ENCODE data around the gene SEPTIN1. TPM values are rescaled to one million over a fixed set of nuclear protein-coding genes. Genes with fewer than 3 reads are reported as not detected.

SEPTIN1 gene
- total and polyA plus RNA-seq, 2 donors (not counting 1 experiment from before 2014, with no cell fraction given): 0.17 TPM; not detected in 1

- peaks cover 2% of the 10 kb centered on the region for H3K36me3 ChIP-seq (ENCODE audit: control insufficient read depth, insufficient read depth, low read length)
- no peaks in the 10 kb centered on the region for H4K20me1 ChIP-seq (ENCODE audit: control insufficient read depth, extremely low read depth, insufficient read depth, low read length)
- H3K27me3 ChIP-seq (ENCODE audit: control insufficient read depth, insufficient read depth, low read length): no peaks in the 10 kb centered on the region
- H3K79me2 ChIP-seq (ENCODE audit: control insufficient read depth, insufficient read depth, low read length): peaks cover 5% of the 10 kb centered on the region
- H2AFZ ChIP-seq (ENCODE audit: low read length): peak overlapping the region; percentile 46
- H3K4me2 ChIP-seq (ENCODE audit: extremely low read depth, insufficient read depth, low read length): peak overlapping the region; percentile 89
- H3K9ac ChIP-seq (ENCODE audit: insufficient read depth, low read length): peak overlapping the region; percentile 72
- no peak for DNase-seq (ENCODE audit: low read depth in 2 of 2)
- peaks cover 4% of the 10 kb centered on the region for H3K4me1 ChIP-seq (ENCODE audit: control insufficient read depth, extremely low read depth, insufficient read depth, low read length)
- peak overlapping the region; percentile 58 to 82 (median 67) for H3K4me3 ChIP-seq (replicated peaks in 1 of 4; ENCODE audit: control extremely low read depth in 1 of 4, insufficient read depth in 1 of 4, low read depth in 3 of 4, low read length in 4 of 4)
- no peak for TF ChIP-seq EZH2 (IDR thresholded peaks at IDR 0.05; ENCODE audit: low read length, missing control alignments)
- TF ChIP-seq CTCF (conservative IDR thresholded peaks at IDR 0.05 in 1 of 2, IDR thresholded peaks at IDR 0.05 in 1 of 2; ENCODE audit: low read depth in 1 of 2, low read length in 2 of 2): no peak
- no peaks in the 10 kb centered on the region for H3K9me3 ChIP-seq (ENCODE audit: control insufficient read depth, insufficient read depth, low read depth, low read length)
- H3K27ac ChIP-seq (ENCODE audit: insufficient read depth, low read length): peak overlapping the region; percentile 81
Measured at GRCh38 chr16:30407804-30408534, 25.6 kb upstream of the SEPTIN1 start.

- Histone ChIP-seq H3K4me2 (ENCODE audit: extremely low read depth, insufficient read depth, low read length) (peak within 1 kb of the TSS; percentile 89), H3K79me2 (ENCODE audit: control insufficient read depth, insufficient read depth, low read length) (peaks cover 5% of the 10 kb centered on the region), H3K27ac (ENCODE audit: insufficient read depth, low read length) (peak within 1 kb of the TSS; percentile 81), H4K20me1 (ENCODE audit: control insufficient read depth, extremely low read depth, insufficient read depth, low read length) (no peaks in the 10 kb centered on the region), H3K27me3 (ENCODE audit: control insufficient read depth, insufficient read depth, low read length) (no peaks in the 10 kb centered on the region), H3K9ac (ENCODE audit: insufficient read depth, low read length) (peak within 1 kb of the TSS; percentile 72), H2AFZ (ENCODE audit: low read length) (peak within 1 kb of the TSS; percentile 98), H3K4me3 (replicated peaks in 1 of 4; ENCODE audit: control extremely low read depth in 1 of 4, insufficient read depth in 1 of 4, low read depth in 3 of 4, low read length in 4 of 4) (peak within 1 kb of the TSS; percentile 58 to 82 (median 67)), H3K4me1 (ENCODE audit: control insufficient read depth, extremely low read depth, insufficient read depth, low read length) (peaks cover 4% of the 10 kb centered on the region), H3K9me3 (ENCODE audit: control insufficient read depth, insufficient read depth, low read depth, low read length) (no peaks in the 10 kb centered on the region), H3K36me3 (ENCODE audit: control insufficient read depth, insufficient read depth, low read length) (peaks cover 2% of the 10 kb centered on the region)
- DNase-seq (ENCODE audit: low read depth in 2 of 2): peak; percentile 82 to 87
- no peak for TF ChIP-seq EZH2 (IDR thresholded peaks at IDR 0.05; ENCODE audit: low read length, missing control alignments)
- TF ChIP-seq CTCF (conservative IDR thresholded peaks at IDR 0.05 in 1 of 2, IDR thresholded peaks at IDR 0.05 in 1 of 2; ENCODE audit: low read depth in 1 of 2, low read length in 2 of 2): no peak
Measured at GRCh38 chr16:30407102-30407803, 24.9 kb upstream of the SEPTIN1 start, which contains the start of gene ZNF771. Gene ZNF771, plus strand, starts transcription at chr16:30407606. Its CDS starts 448 bp downstream, at chr16:30408054.

GRCh38 chr16:30406795-30407101 is 24.4 kb upstream of the SEPTIN1 start:
- peaks cover 4% of the 10 kb centered on the region for H3K4me1 ChIP-seq (ENCODE audit: control insufficient read depth, extremely low read depth, insufficient read depth, low read length)
- peaks cover 5% of the 10 kb centered on the region for H3K79me2 ChIP-seq (ENCODE audit: control insufficient read depth, insufficient read depth, low read length)
- TF ChIP-seq EZH2 (IDR thresholded peaks at IDR 0.05; ENCODE audit: low read length, missing control alignments) (no peak), CTCF (conservative IDR thresholded peaks at IDR 0.05 in 1 of 2, IDR thresholded peaks at IDR 0.05 in 1 of 2; ENCODE audit: low read depth in 1 of 2, low read length in 2 of 2) (no peak)
- H4K20me1 ChIP-seq (ENCODE audit: control insufficient read depth, extremely low read depth, insufficient read depth, low read length): no peaks in the 10 kb centered on the region
- peaks cover 2% of the 10 kb centered on the region for H3K36me3 ChIP-seq (ENCODE audit: control insufficient read depth, insufficient read depth, low read length)
- H3K27ac ChIP-seq (ENCODE audit: insufficient read depth, low read length): peak overlapping the region; percentile 81
- H3K4me3 ChIP-seq (replicated peaks in 1 of 4; ENCODE audit: control extremely low read depth in 1 of 4, insufficient read depth in 1 of 4, low read depth in 3 of 4, low read length in 4 of 4): peak overlapping the region; percentile 53 to 82 (median 67)
- peak overlapping the region; percentile 89 for H3K4me2 ChIP-seq (ENCODE audit: extremely low read depth, insufficient read depth, low read length)
- peak overlapping the region; percentile 98 for H2AFZ ChIP-seq (ENCODE audit: low read length)
- H3K9ac ChIP-seq (ENCODE audit: insufficient read depth, low read length): peak overlapping the region; percentile 72
- no peak for DNase-seq (ENCODE audit: low read depth in 2 of 2)
- no peaks in the 10 kb centered on the region for H3K9me3 ChIP-seq (ENCODE audit: control insufficient read depth, insufficient read depth, low read depth, low read length)
- no peaks in the 10 kb centered on the region for H3K27me3 ChIP-seq (ENCODE audit: control insufficient read depth, insufficient read depth, low read length)

Data from fibroblast of lung (primary cell).